SH-SY5Y (cell line): ENCODE data around the gene HNRNPDL.

Experiments
- GATA2 ChIP-seq: IDR thresholded peaks from 2 replicates; pipeline ENCODE4 v1.6.1; 2011; ENCODE audit warnings: mild to moderate bottlenecking, low read depth, low read length
- GATA3 ChIP-seq: IDR thresholded peaks from 2 replicates; pipeline ENCODE4 v1.6.1; 2011; ENCODE audit warnings: low read depth, mild to moderate bottlenecking, low read length, moderate library complexity

HNRNPDL gene

GRCh38 chr4:82437285-82438005 is 7.2 kb upstream of the HNRNPDL start:
- TF ChIP-seq GATA3 (no peak), GATA2 (no peak)

- TF ChIP-seq GATA2 (no peak), GATA3 (no peak)
Observed at GRCh38 chr4:82436780-82437179, 6.5 kb upstream of the HNRNPDL start.

- TF ChIP-seq GATA2 (no peak), GATA3 (no peak)
Observed at GRCh38 chr4:82436130-82436529, 5.9 kb upstream of the HNRNPDL start.

GRCh38 chr4:82434949-82435348 is 4.7 kb upstream of the HNRNPDL start:
- TF ChIP-seq GATA3 = no peak
- no peak for TF ChIP-seq GATA2

GRCh38 chr4:82433791-82434190 is 3.5 kb upstream of the HNRNPDL start:
- TF ChIP-seq GATA3 (no peak), GATA2 (no peak)

- TF ChIP-seq GATA3 = no peak
- no peak for TF ChIP-seq GATA2
Observed at GRCh38 chr4:82432596-82432995, 2.3 kb upstream of the HNRNPDL start.

DNA sequence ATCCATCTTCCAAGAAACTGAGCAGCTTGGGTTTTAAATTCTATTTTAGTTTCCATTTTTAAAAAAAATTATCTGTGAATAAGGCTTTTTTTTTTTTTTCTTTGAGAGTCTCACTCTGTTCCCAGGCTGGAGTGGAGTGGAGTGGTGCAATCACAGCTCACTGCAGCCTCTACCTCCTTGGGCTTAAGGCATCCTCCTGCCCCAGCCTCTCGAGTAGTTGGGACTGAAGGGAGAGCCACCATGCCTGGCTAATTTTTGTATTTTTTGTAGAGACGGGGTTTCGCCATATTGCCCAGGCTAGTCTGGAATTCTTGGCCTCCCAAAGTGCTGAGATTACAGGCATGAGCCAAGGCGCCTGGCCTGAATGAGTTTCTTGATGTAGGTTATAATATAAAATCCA is 1.6 kb upstream of the HNRNPDL start:
- TF ChIP-seq GATA2 (no peak), GATA3 (no peak)

DNA sequence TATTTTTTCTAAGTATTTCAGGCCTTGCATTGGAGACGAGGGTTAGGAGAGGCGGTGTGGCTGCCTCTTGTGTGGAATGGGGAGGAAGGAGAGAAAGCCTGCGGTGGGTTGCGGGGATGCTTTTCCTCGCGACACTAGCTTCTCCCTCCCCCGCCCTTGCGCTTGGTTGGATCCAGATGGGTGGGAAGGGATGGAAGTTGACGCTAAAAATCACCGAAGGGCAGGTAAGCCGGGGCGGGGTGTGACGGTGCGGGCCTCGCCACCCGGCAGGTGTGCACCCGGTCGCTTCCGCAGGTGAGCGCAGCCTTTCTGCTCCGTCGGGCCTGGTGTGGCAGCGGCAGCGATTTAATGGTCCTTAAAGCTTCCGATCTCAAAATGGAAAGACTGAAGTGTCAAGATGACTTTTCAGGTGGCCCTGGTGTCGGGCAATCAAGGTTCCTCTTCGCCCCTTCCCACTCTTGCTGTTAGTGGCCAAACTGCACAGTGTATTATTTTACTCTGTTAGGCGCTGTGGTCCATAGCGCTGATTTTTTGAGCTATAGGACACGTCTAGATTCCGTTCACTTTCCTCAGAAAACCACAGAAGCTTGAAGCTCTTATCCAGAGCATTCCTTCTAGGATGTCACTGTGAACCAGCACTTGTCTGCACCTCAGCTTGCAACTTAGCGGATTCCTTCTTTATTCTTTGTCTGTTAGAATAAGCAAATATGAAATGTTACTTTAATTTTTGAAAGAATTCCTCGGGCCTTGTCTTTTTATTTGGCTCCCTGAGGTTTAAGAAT is 893 bp upstream of the HNRNPDL start:
- TF ChIP-seq GATA3 (no peak), GATA2 (no peak)

DNA sequence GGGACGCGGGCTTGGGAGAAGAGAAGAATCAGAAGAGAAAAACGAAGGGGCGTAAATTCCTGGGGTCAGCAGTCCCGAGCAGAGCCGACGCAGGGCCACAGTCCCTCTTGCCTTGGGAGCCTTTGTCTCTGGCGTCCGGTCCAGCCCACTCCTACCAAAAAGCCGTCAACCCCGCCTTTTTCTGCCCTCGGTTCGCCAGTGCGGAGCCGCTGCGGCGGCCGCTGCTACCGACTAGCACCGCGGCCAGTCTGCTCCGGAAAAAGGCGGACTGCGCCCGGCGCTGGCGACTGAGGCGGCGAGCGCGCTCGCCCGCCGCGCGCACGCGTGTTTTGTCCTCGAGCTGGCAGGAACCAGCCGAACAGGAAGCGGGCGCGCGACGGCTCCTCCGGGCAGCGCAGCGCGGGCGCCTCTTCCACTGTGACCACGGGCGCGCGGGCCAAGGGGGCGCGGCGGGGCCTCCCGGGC is 502 bp downstream of the HNRNPDL start:
- TF ChIP-seq GATA3 (no peak), GATA2 (no peak)

- TF ChIP-seq GATA2 = no peak
Observed at GRCh38 chr4:82428969-82429727, 1.1 kb downstream of the HNRNPDL start.

DNA sequence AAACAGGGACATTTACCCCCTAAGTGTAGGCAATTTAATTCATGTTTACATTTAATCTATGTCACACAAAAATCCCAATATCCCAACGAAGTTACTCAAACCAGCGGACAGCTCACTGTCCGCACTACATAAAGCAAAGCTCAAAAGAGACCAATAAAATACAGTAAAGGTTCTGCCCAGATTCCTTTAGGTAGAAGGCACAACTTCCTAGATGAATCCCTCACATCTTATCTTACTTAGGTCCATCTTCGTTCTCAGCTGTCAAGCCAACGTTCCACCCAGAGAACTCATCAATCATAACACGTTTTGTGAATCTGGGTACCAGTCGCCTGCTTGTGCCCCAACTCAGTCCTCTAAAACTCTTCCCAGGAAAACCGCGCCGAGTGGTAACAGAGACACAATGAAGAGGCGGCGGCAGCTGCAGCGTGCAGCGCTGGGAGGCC is 1.7 kb downstream of the HNRNPDL start:
- TF ChIP-seq GATA2 = no peak
- no peak for TF ChIP-seq GATA3

DNA sequence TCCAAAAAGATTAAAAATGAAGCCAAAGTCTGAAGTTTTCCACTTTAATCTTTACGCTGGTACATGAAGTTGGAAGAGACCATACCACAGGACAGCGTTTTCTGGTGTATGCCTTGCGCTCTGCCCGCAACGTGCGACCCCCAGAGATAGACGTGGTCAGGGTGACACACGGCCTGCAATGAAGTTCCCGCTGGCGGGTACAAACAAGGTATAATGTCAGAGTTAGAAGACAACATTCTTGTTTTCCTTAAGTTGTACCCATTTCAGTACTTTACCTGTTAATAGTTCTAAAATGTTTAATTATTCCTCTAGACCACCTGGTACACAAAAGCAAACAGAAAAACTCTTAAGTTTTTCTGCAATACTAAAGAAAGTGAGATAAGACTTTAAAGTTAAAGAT is 4.8 kb downstream of the HNRNPDL start:
- no peak for TF ChIP-seq GATA2

- TF ChIP-seq GATA2 (no peak), GATA3 (no peak)
Observed at GRCh38 chr4:82423245-82424054, 6.8 kb downstream of the HNRNPDL start.

GRCh38 chr4:82422616-82423015 is 7.6 kb downstream of the HNRNPDL start:
- TF ChIP-seq GATA3 (no peak), GATA2 (no peak)
